ENCODE measurements around the gene FRMD4B. TPM values are rescaled to one million over a fixed set of nuclear protein-coding genes. Genes with fewer than 3 reads are reported as not detected.
A peak's percentile ranks its signal among the peaks of the same experiment; 100 is the strongest.

FRMD4B gene
- total RNA-seq, 1 donor from 2014 or later = 102 TPM

DNA sequence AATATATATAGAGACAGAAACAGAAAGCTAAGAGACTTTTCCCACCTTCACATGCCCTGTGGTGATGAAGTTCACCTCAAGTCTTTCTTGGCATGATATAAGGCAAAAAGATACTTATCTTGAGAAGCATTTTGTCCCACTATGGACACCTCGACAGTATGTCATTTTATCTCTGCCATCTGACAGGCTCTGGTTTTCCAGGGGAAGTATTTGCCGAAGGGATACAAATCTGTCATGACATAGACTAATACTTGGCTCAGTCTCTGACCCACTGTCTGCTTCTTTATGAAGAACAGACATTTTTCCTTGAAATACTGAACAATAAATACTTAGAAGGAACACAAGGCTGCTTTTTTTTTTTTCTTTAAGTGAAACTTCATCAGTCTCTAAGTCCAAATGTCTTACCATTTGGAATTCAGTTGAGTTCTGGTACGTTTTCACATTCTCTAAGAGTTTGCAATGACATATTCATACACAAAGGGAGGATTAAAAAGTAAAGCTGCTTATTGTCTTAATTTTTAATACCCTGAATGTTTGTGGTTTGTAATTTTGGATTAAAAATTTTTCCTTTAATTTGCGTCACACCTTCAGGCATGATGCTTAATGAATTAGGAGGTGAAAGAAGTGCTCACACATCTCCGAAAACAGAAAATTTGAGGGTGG lies 175.7 kb downstream of the FRMD4B start:
- peaks cover 52% of the 10 kb centered on the region for H3K36me3 Mint-ChIP-seq (ENCODE audit: low read depth, unreplicated experiment)
- no peak overlapping the region for H3K27ac Mint-ChIP-seq (ENCODE audit: unreplicated experiment)
- no peak overlapping the region for H3K4me3 Mint-ChIP-seq (ENCODE audit: unreplicated experiment)
- peaks cover 2% of the 10 kb centered on the region for H3K27me3 Mint-ChIP-seq (ENCODE audit: unreplicated experiment)
- no peak for DNase-seq (ENCODE audit: low spot score)
- H3K9me3 Mint-ChIP-seq (ENCODE audit: unreplicated experiment) = no peaks in the 10 kb centered on the region
- TF ChIP-seq, protein P1, sequence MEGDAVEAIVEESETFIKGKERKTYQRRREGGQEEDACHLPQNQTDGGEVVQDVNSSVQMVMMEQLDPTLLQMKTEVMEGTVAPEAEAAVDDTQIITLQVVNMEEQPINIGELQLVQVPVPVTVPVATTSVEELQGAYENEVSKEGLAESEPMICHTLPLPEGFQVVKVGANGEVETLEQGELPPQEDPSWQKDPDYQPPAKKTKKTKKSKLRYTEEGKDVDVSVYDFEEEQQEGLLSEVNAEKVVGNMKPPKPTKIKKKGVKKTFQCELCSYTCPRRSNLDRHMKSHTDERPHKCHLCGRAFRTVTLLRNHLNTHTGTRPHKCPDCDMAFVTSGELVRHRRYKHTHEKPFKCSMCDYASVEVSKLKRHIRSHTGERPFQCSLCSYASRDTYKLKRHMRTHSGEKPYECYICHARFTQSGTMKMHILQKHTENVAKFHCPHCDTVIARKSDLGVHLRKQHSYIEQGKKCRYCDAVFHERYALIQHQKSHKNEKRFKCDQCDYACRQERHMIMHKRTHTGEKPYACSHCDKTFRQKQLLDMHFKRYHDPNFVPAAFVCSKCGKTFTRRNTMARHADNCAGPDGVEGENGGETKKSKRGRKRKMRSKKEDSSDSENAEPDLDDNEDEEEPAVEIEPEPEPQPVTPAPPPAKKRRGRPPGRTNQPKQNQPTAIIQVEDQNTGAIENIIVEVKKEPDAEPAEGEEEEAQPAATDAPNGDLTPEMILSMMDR (IDR thresholded peaks at IDR 0.05; ENCODE audit: unreplicated experiment) = no peak
- H3K4me1 Mint-ChIP-seq (ENCODE audit: unreplicated experiment) = no peaks in the 10 kb centered on the region

DNA sequence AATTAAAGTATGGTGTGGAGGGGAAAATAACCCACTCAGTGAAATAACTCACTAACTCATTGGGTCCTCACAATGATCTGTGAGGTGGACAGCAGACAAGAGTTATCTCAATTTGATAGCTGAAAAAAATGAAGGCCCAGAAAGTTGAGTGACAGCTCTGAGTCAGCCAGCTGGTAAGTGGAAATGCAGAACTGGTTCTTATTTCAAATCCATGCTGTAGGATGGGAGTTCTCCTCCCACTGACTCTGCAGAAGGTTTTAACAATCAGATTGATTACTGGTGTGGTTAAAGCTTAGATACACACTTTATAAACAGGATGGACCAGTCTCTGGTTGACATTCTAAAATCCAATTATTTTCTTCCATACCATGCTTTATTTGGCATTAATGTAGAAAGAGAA lies 176.5 kb downstream of the FRMD4B start:
- peaks cover 2% of the 10 kb centered on the region for H3K27me3 Mint-ChIP-seq (ENCODE audit: unreplicated experiment)
- no peak overlapping the region for H3K4me3 Mint-ChIP-seq (ENCODE audit: unreplicated experiment)
- TF ChIP-seq, protein P1 (IDR thresholded peaks at IDR 0.05; ENCODE audit: unreplicated experiment) = no peak
- H3K9me3 Mint-ChIP-seq (ENCODE audit: unreplicated experiment) = no peaks in the 10 kb centered on the region
- H3K36me3 Mint-ChIP-seq (ENCODE audit: low read depth, unreplicated experiment) = peaks cover 52% of the 10 kb centered on the region
- DNase-seq (ENCODE audit: low spot score) = no peak
- H3K4me1 Mint-ChIP-seq (ENCODE audit: unreplicated experiment) = no peaks in the 10 kb centered on the region
- H3K27ac Mint-ChIP-seq (ENCODE audit: unreplicated experiment) = no peak overlapping the region

DNA sequence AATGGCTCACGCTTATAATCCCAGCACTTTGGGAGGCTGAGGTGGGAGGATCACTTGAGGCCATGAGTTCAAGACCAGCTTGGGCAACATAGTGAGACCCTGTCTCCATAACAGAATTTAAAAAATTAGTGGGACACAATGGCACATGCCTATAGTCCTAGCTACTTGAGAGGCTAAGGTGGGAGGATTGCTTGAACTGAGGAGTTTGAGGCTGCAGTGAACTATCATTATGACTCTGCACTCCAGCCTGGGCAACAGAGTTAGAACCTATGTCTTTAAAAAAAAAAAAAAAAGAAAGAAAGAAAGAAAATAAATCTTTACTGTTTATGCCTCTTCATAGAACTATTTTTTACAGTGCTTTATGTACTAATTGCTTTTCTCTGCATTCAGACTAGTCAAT lies 178.9 kb downstream of the FRMD4B start:
- H3K27me3 Mint-ChIP-seq (ENCODE audit: unreplicated experiment) = peaks cover 2% of the 10 kb centered on the region
- no peak overlapping the region for H3K4me3 Mint-ChIP-seq (ENCODE audit: unreplicated experiment)
- H3K4me1 Mint-ChIP-seq (ENCODE audit: unreplicated experiment) = peaks cover 5% of the 10 kb centered on the region
- no peaks in the 10 kb centered on the region for H3K9me3 Mint-ChIP-seq (ENCODE audit: unreplicated experiment)
- DNase-seq (ENCODE audit: low spot score) = no peak
- H3K36me3 Mint-ChIP-seq (ENCODE audit: low read depth, unreplicated experiment) = peaks cover 48% of the 10 kb centered on the region
- TF ChIP-seq, protein P1 (IDR thresholded peaks at IDR 0.05; ENCODE audit: unreplicated experiment) = no peak
- no peak overlapping the region for H3K27ac Mint-ChIP-seq (ENCODE audit: unreplicated experiment)

DNA sequence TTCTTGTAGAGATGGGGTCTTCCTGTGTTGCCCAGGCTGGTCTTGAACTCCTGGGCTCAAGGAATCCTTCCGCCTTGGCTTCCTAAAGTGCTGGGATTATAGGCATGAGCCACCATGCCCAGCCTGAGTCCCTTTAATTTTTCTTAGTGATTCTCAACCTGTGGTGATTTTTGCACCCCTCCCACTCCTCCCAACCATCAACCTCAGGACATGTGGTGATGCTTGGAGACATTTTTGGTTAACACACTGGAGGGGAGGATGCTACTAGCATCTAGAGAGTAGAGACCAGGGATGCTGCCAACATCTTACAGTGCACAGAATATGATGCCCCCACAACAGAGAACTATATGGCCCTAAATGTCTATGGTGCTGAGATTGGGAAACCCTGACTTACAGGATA lies 180.5 kb downstream of the FRMD4B start:
- Mint-ChIP-seq H3K27me3 (ENCODE audit: unreplicated experiment) (peaks cover 2% of the 10 kb centered on the region), H3K27ac (ENCODE audit: unreplicated experiment) (no peak overlapping the region)
- DNase-seq (ENCODE audit: low spot score) = no peak

More for the DNA sequence above, 180.5 kb downstream of the FRMD4B start:
- peaks cover 11% of the 10 kb centered on the region for H3K4me1 Mint-ChIP-seq (ENCODE audit: unreplicated experiment)
- H3K9me3 Mint-ChIP-seq (ENCODE audit: unreplicated experiment) = no peaks in the 10 kb centered on the region
- TF ChIP-seq, protein P1 (IDR thresholded peaks at IDR 0.05; ENCODE audit: unreplicated experiment) = no peak
- H3K36me3 Mint-ChIP-seq (ENCODE audit: low read depth, unreplicated experiment) = peaks cover 36% of the 10 kb centered on the region
- peak overlapping the region; percentile 49 for H3K4me3 Mint-ChIP-seq (ENCODE audit: unreplicated experiment)

Measured in endothelial cell (in vitro differentiated cells).